HEK293 (cell line): ENCODE results near the gene MAP4K5.

Experiments
- CTCF ChIA-PET: fragments of 350-600 bp; formaldehyde crosslinking; extraction: SDS; loops from one replicate; lab custom pipeline; 2021; ENCODE audit warnings: antibody characterized with exemption; lab: Yijun Ruan, JAX
- POLR2A ChIA-PET: fragments of 300-600 bp; formaldehyde crosslinking; extraction: SDS; loops from one replicate; lab custom pipeline; 2020; ENCODE audit warnings: antibody characterized with exemption, inconsistent platforms; lab: Yijun Ruan, JAX
- H3K27ac ChIP-seq: fragments of 200-500 bp; sonication (Bioruptor generic); 2 replicates; pipeline ENCODE4 v1.5.1; 2014; ENCODE audit warnings: low read depth, low read length, control low read depth, inconsistent platforms; ENCODE audit errors: extremely low read depth
- H3K36me3 ChIP-seq, 2 experiments: fragments of 200-500 bp in 1 of 2; sonication (Bioruptor generic) in 1 of 2; 1 replicate in 1 of 2; 2 replicates in 1 of 2; pipeline ENCODE4 v1.5.1; 2014 to 2017; ENCODE audit warnings: inconsistent platforms in 2 of 2, low read length in 2 of 2; ENCODE audit not compliant: control insufficient read depth in 2 of 2, insufficient read depth in 1 of 2
- H3K4me1 ChIP-seq: fragments of 200-500 bp; sonication (Bioruptor generic); 2 replicates; pipeline ENCODE4 v1.5.1; 2014; ENCODE audit warnings: mild to moderate bottlenecking, low read length, inconsistent platforms; ENCODE audit not compliant: control insufficient read depth, insufficient read depth
- H3K4me3 ChIP-seq: 2 replicates; pipeline ENCODE4 v1.5.1; 2011; ENCODE audit warnings: low read depth, mild to moderate bottlenecking, control low read depth, low read length, moderate library complexity
- H3K9me3 ChIP-seq: fragments of 200-500 bp; sonication (Bioruptor generic); 2 replicates; pipeline ENCODE4 v1.5.1; 2014; ENCODE audit warnings: low read depth, low read length, inconsistent platforms; ENCODE audit not compliant: control insufficient read depth, insufficient read depth
- GLI2 ChIP-seq: fragments of 450-650 bp; formaldehyde crosslinking; IDR thresholded peaks from 2 replicates; pipeline ENCODE4; 2017; ENCODE audit warnings: missing biosample characterization, missing genetic modification characterization, low read depth, borderline replicate concordance
- KLF16 ChIP-seq: fragments of 450-650 bp; formaldehyde crosslinking; IDR thresholded peaks from 2 replicates; pipeline ENCODE4 v1.5.1; 2017; ENCODE audit warnings: missing biosample characterization, missing genetic modification characterization
- KLF8 ChIP-seq: fragments of 450-650 bp; formaldehyde crosslinking; IDR thresholded peaks from 2 replicates; pipeline ENCODE4 v1.5.1; 2016; ENCODE audit warnings: missing biosample characterization, missing genetic modification characterization
- MEIS1 ChIP-seq: sonication (generic); formaldehyde crosslinking; IDR thresholded peaks from 2 replicates; pipeline ENCODE4 v1.8.1; 2022; ENCODE audit warnings: missing genetic modification reagents, mild to moderate bottlenecking, borderline replicate concordance
- PRDM1 ChIP-seq: fragments of 450-650 bp; formaldehyde crosslinking; IDR thresholded peaks from 2 replicates; pipeline ENCODE4; 2016; ENCODE audit warnings: missing biosample characterization, missing genetic modification characterization
- SETDB1 ChIP-seq: IDR thresholded peaks from one replicate; pipeline ENCODE4 v1.6.1; 2017; ENCODE audit warnings: mild to moderate bottlenecking, low read length, moderate library complexity, mixed read lengths; ENCODE audit not compliant: insufficient read length
- ZBTB44 ChIP-seq: fragments of 450-650 bp; IDR thresholded peaks from 2 replicates; pipeline ENCODE4 v1.5.1; 2018; ENCODE audit warnings: missing biosample characterization, mild to moderate bottlenecking, missing genetic modification characterization
- ZBTB7A ChIP-seq: fragments of 450-650 bp; formaldehyde crosslinking; IDR thresholded peaks from 2 replicates; pipeline ENCODE4 v1.5.1; 2016; ENCODE audit warnings: low read depth, missing biosample characterization, missing genetic modification characterization
- ZIC2 ChIP-seq: fragments of 450-650 bp; formaldehyde crosslinking; IDR thresholded peaks from 2 replicates; pipeline ENCODE4 v1.5.1; 2016; ENCODE audit warnings: missing biosample characterization, missing genetic modification characterization
- ZNF23 ChIP-seq: fragments of 450-650 bp; formaldehyde crosslinking; IDR thresholded peaks from 2 replicates; pipeline ENCODE4 v1.5.1; 2016; ENCODE audit warnings: missing biosample characterization, missing genetic modification characterization, borderline replicate concordance
- ZNF292 ChIP-seq: fragments of 450-650 bp; formaldehyde crosslinking; IDR thresholded peaks from 2 replicates; pipeline ENCODE4 v1.5.1; 2016; ENCODE audit warnings: low read depth, missing biosample characterization, missing genetic modification characterization, borderline replicate concordance
- ZNF366 ChIP-seq: fragments of 450-650 bp; formaldehyde crosslinking; conservative IDR thresholded peaks from 2 replicates; pipeline ENCODE4 v1.5.1; 2016; ENCODE audit warnings: missing biosample characterization, missing genetic modification characterization
- ZNF501 ChIP-seq: fragments of 450-650 bp; formaldehyde crosslinking; IDR thresholded peaks from 2 replicates; pipeline ENCODE4 v1.5.1; 2016; ENCODE audit warnings: missing biosample characterization, missing genetic modification characterization
- ZNF518A ChIP-seq: fragments of 450-650 bp; formaldehyde crosslinking; conservative IDR thresholded peaks from 2 replicates; pipeline ENCODE4 v1.5.1; 2016; ENCODE audit warnings: low read depth, missing biosample characterization, missing genetic modification characterization
- ZNF585B ChIP-seq: fragments of 450-650 bp; formaldehyde crosslinking; IDR thresholded peaks from 2 replicates; pipeline ENCODE4 v1.5.1; 2016; ENCODE audit warnings: missing biosample characterization, missing genetic modification characterization
- ZNF610 ChIP-seq: fragments of 450-650 bp; formaldehyde crosslinking; IDR thresholded peaks from 2 replicates; pipeline ENCODE4 v1.5.1; 2016; ENCODE audit warnings: missing biosample characterization, missing genetic modification characterization, borderline replicate concordance
- ZNF670 ChIP-seq: fragments of 450-650 bp; formaldehyde crosslinking; IDR thresholded peaks from 2 replicates; pipeline ENCODE4 v1.5.1; 2016; ENCODE audit warnings: missing biosample characterization, missing genetic modification characterization, low read depth
- ZNF707 ChIP-seq: fragments of 450-650 bp; formaldehyde crosslinking; IDR thresholded peaks from 2 replicates; pipeline ENCODE4 v1.5.1; 2016; ENCODE audit warnings: missing biosample characterization, missing genetic modification characterization
- ZNF747 ChIP-seq: fragments of 450-650 bp; formaldehyde crosslinking; IDR thresholded peaks from 2 replicates; pipeline ENCODE4 v1.5.1; 2016; ENCODE audit warnings: missing biosample characterization, missing genetic modification characterization
- ZNF792 ChIP-seq: fragments of 450-650 bp; formaldehyde crosslinking; IDR thresholded peaks from 2 replicates; pipeline ENCODE4 v1.5.1; 2016; ENCODE audit warnings: missing biosample characterization, missing genetic modification characterization
- TF ChIP-seq, protein P1 (sequence below): fragments of 450-650 bp; formaldehyde crosslinking; IDR thresholded peaks from 2 replicates; pipeline ENCODE4 v1.5.1; 2017; ENCODE audit warnings: missing biosample characterization, missing genetic modification characterization

Gene MAP4K5

GRCh38 chr14:50375760-50376159, 156.6 kb downstream of the MAP4K5 start (continued):
- TF ChIP-seq ZBTB44 (tag by site-specific recombination) (no peak), ZNF792 (tag by site-specific recombination) (no peak), ZNF366 (no peak), MEIS1 (CRISPR knock-in tag) (no peak), ZIC2 (tag by site-specific recombination) (no peak), ZNF23 (tag by site-specific recombination) (no peak), ZNF747 (tag by site-specific recombination) (no peak), KLF8 (tag by site-specific recombination) (no peak), SETDB1 (no peak)
- TF ChIP-seq, all 188 proteins: peak for 0

GRCh38 chr14:50373959-50374358, 158.4 kb downstream of the MAP4K5 start:
- TF ChIP-seq ZNF501 (tag by site-specific recombination) (no peak), GLI2 (no peak), ZNF670 (tag by site-specific recombination) (no peak), ZBTB7A (tag by site-specific recombination) (no peak), ZNF707 (tag by site-specific recombination) (no peak), ZNF585B (no peak), PRDM1 (no peak), ZNF518A (tag by site-specific recombination) (no peak), ZNF610 (no peak), ZNF292 (tag by site-specific recombination) (no peak), KLF16 (no peak)
- TF ChIP-seq, protein P1, sequence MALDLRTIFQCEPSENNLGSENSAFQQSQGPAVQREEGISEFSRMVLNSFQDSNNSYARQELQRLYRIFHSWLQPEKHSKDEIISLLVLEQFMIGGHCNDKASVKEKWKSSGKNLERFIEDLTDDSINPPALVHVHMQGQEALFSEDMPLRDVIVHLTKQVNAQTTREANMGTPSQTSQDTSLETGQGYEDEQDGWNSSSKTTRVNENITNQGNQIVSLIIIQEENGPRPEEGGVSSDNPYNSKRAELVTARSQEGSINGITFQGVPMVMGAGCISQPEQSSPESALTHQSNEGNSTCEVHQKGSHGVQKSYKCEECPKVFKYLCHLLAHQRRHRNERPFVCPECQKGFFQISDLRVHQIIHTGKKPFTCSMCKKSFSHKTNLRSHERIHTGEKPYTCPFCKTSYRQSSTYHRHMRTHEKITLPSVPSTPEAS, result no peak
- no peaks in the 10 kb centered on the region for H3K9me3 ChIP-seq
- ChIA-PET CTCF (interaction anchor here (0.7 to 0.8 kb wide), 3 partner anchors 16 to 155 kb away, joined by 3 read pairs; no protein-coding TSS in a partner anchor), POLR2A (no interaction called here)
- H3K4me3 ChIP-seq, result no peak overlapping the region
- H3K27ac ChIP-seq, result no peak overlapping the region
- peaks cover 0 to 2% of the 10 kb centered on the region in 2 experiments; a peak in 2 of 3 replicates for H3K36me3 ChIP-seq
- H3K4me1 ChIP-seq, result no peaks in the 10 kb centered on the region
